GM12891 (cell line): Measurements from ENCODE around the gene HTRA3.

Experiments used
- POLR2A ChIP-seq: IDR thresholded peaks from 2 replicates; pipeline ENCODE4 v1.6.1; 2011; ENCODE audit warnings: low read depth, low read length, control low read depth
- POLR2AphosphoS5 ChIP-seq: IDR thresholded peaks from 2 replicates; pipeline ENCODE4 v1.6.1; 2011; ENCODE audit warnings: low read depth, low read length, control low read depth
- POU2F2 ChIP-seq: IDR thresholded peaks from 2 replicates; pipeline ENCODE4 v1.6.1; 2011; ENCODE audit warnings: low read depth, mild to moderate bottlenecking, control low read depth, low read length, moderate library complexity
- SPI1 ChIP-seq: IDR thresholded peaks from 2 replicates; pipeline ENCODE4 v1.6.1; 2011; ENCODE audit warnings: low read depth, low read length, control low read depth

- TF ChIP-seq POLR2AphosphoS5: no peak
- no peak for TF ChIP-seq SPI1
- TF ChIP-seq POU2F2: no peak
- no peak for TF ChIP-seq POLR2A
Measured at GRCh38 chr4:8279321-8280157, 10.0 kb downstream of the HTRA3 start.
